ENCODE results near the gene SLC38A10. TPM values are rescaled to one million over a fixed set of nuclear protein-coding genes. Genes with fewer than 3 reads are reported as not detected.

Gene SLC38A10
- total and polyA plus RNA-seq, 2 of the 13 experiments (the other 11 are each of a cell fraction or from before 2014, with no cell fraction given), result 23.4 to 55.8 TPM

DNA sequence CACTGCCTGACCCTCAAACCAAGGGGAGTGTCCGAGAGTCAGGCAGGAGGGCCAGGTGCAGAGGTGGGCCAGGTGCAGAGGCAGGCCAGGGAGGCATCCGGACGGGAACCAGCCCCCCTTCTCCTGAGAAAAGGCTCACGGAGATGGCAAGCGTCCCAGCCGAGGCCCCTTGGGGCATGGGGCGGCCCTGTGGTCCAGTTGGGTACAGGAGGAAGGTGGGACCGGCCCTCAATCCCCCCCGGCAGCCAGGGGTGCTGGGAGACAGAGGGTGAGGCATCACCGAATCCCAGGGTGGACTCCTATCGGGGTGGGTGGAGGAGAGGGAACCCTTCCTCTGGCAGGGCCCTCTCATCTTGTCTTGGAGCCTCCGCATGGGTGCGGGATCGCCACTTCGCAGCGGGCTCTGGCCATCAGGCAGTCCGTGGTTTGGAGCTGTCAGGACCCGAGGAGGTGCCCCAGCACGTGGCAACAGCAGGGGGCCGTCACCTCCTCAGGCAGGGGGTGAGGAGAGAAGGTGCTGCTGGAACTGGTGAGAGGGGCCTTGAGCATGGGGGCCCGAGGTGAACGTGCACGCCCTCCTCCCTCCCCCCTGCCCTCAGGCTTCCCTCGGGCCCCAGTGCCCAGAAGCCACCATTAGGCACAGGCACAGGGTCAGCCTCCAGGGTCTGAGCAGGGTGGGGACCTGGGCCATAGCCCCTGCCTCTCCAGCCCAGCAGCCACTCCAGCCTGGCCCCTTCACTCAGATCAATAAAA is 38.7 kb upstream of the SLC38A10 start:
- intact Hi-C loops (cut with micrococcal nuclease; ENCODE audit: unreplicated experiment) (no loop called here), in situ Hi-C loops (cut with HindIII; ENCODE audit: extremely low pct_ligation_motif_present, low pct_unique_long_range_greater_than_20kb) (no loop called here)
- Histone ChIP-seq H3K4me3 (replicated peaks in 1 of 3; ENCODE audit: insufficient read depth in 1 of 3, low read depth in 2 of 3, low read length in 3 of 3) (peak overlapping the region in 1 of 3 experiments; percentile 55; a peak in 1 of 6 replicates), H3K4me1 (ENCODE audit: insufficient read depth, low read length) (peaks cover 91% of the 10 kb centered on the region), H3K9me3 (ENCODE audit: low read length) (no peaks in the 10 kb centered on the region), H2AFZ (ENCODE audit: low read length) (no peak overlapping the region), H4K20me1 (ENCODE audit: insufficient read depth, low read length) (no peaks in the 10 kb centered on the region), H3K9ac (ENCODE audit: insufficient read depth, low read depth, low read length) (no peak overlapping the region), H3K36me3 (replicated peaks in 1 of 2; ENCODE audit: control insufficient read depth in 1 of 2, insufficient read depth in 2 of 2, low read length in 2 of 2) (no peaks in the 10 kb centered on the region), H3K27me3 (ENCODE audit: control insufficient read depth in 1 of 2, insufficient read depth in 2 of 2, low read length in 2 of 2) (peaks cover 28 to 72% of the 10 kb centered on the region in 2 experiments), H3K27ac (ENCODE audit: extremely low read length, insufficient read depth, low read length) (no peak overlapping the region), H3K4me2 (ENCODE audit: low read depth, low read length) (peak overlapping the region; percentile 64), H3K79me2 (ENCODE audit: insufficient read depth, low read length) (no peaks in the 10 kb centered on the region)
- ChIA-PET CTCF (ENCODE audit: low intra/inter-chr PET ratio, low total read pairs) (interaction anchor here (0.8 kb wide), 1 partner anchor 24 kb away, joined by 3 read pairs; no protein-coding TSS in a partner anchor), POLR2A (interaction anchor here (0.9 to 1.1 kb wide), 3 partner anchors 31 to 64 kb away, joined by 3 to 4 read pairs (median 3); no protein-coding TSS in a partner anchor)
- DNase-seq (ENCODE audit: low spot score) (no peak), FAIRE-seq (no peak), ATAC-seq (no peak)
- TF ChIP-seq BORCS8-MEF2B (CRISPR knock-in tag; IDR thresholded peaks at IDR 0.05) (0 out of 2 replicates have a peak, but pooled peaks have one; percentile 47), PHF20 (CRISPR knock-in tag; IDR thresholded peaks at IDR 0.05) (0 out of 2 replicates have a peak, but pooled peaks have one; percentile 25), SRSF1 (optimal IDR thresholded peaks at IDR 0.05; ENCODE audit: low read depth, low read length) (peak; percentile 1), MYC (CRISPR knock-in tag; IDR thresholded peaks at IDR 0.05; ENCODE audit: borderline replicate concordance) (0 out of 2 replicates have a peak, but pooled peaks have one; percentile 28), ZNF720 (CRISPR knock-in tag; IDR thresholded peaks at IDR 0.05) (no peak), MAX (IDR thresholded peaks at IDR 0.05) (peak; percentile 23; the same call in 1 of the 2 replicates), ZSCAN25 (CRISPR knock-in tag; IDR thresholded peaks at IDR 0.05) (peak; percentile 93), KDM4B (CRISPR knock-in tag; IDR thresholded peaks at IDR 0.05) (no peak)
- TF ChIP-seq, protein P1, sequence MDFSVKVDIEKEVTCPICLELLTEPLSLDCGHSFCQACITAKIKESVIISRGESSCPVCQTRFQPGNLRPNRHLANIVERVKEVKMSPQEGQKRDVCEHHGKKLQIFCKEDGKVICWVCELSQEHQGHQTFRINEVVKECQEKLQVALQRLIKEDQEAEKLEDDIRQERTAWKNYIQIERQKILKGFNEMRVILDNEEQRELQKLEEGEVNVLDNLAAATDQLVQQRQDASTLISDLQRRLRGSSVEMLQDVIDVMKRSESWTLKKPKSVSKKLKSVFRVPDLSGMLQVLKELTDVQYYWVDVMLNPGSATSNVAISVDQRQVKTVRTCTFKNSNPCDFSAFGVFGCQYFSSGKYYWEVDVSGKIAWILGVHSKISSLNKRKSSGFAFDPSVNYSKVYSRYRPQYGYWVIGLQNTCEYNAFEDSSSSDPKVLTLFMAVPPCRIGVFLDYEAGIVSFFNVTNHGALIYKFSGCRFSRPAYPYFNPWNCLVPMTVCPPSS (IDR thresholded peaks at IDR 0.05), result no peak
- 39% methylated on average over 20 of the region's 24 CpGs for WGBS (ENCODE audit: low lambda C conversion rate)
- no TSS peak for BruUV-seq (replicated peaks)

Measured in HepG2 (cell line).